ENCODE measurements around the gene RABGAP1L.

DNA sequence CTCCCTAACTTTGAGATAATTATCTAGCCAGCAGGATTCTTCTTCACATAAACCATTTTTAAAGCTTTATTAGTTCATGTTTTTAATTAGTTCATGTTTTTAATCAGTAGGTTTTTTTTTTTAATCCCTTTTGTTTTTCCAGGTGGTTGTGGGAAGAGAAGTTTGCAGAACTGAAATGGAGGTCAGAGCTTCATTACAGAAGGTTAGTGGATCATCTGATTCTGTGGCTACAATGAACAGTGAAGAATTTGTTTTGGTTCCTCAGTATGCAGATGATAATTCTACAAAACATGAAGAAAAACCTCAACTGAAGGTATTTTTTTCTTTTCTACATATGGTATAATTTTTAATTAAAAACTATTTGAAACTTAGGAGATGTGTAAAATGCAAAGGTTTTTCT, 59.7 kb downstream of the RABGAP1L start:
- TF ChIP-seq, protein P1, sequence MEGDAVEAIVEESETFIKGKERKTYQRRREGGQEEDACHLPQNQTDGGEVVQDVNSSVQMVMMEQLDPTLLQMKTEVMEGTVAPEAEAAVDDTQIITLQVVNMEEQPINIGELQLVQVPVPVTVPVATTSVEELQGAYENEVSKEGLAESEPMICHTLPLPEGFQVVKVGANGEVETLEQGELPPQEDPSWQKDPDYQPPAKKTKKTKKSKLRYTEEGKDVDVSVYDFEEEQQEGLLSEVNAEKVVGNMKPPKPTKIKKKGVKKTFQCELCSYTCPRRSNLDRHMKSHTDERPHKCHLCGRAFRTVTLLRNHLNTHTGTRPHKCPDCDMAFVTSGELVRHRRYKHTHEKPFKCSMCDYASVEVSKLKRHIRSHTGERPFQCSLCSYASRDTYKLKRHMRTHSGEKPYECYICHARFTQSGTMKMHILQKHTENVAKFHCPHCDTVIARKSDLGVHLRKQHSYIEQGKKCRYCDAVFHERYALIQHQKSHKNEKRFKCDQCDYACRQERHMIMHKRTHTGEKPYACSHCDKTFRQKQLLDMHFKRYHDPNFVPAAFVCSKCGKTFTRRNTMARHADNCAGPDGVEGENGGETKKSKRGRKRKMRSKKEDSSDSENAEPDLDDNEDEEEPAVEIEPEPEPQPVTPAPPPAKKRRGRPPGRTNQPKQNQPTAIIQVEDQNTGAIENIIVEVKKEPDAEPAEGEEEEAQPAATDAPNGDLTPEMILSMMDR (IDR thresholded peaks at IDR 0.05) = no peak
- TF ChIP-seq EP300 (IDR thresholded peaks at IDR 0.05) = no peak
